GM18907 (cell line): ENCODE data around the gene PLAC8.
A peak's percentile ranks its signal among the peaks of the same experiment; 100 is the strongest.
"Not testable (repeated sequence)": the region's sequence is repeated elsewhere in the genome, so short reads cannot be mapped to it uniquely, and the experiment has no call there.

Experiments used
- ATAC-seq: cut with Tn5 transposase; IDR thresholded peaks from one replicate; pipeline ENCODE4 v1.9.1; 2021; ENCODE audit warnings: mild to moderate bottlenecking, moderate library complexity; ENCODE audit not compliant: unreplicated experiment

The PLAC8 gene

GRCh38 chr4:83114576-83114975, at the start of gene PLAC8:
Gene PLAC8, minus strand, starts transcription at chr4:83114729. Its CDS starts 6,808 bp downstream, at chr4:83107921.
- peak; percentile 59 for ATAC-seq

- no peak for ATAC-seq
Measured at GRCh38 chr4:83153417-83153816, 38.9 kb upstream of the PLAC8 start.

GRCh38 chr4:83152746-83153145, 38.2 kb upstream of the PLAC8 start:
- no peak for ATAC-seq

GRCh38 chr4:83151651-83152050, 37.1 kb upstream of the PLAC8 start:
- ATAC-seq = no peak

- no peak for ATAC-seq
Measured at GRCh38 chr4:83150653-83151330, 36.3 kb upstream of the PLAC8 start.

- ATAC-seq = no peak
Measured at GRCh38 chr4:83149865-83150652, 35.5 kb upstream of the PLAC8 start.

- no peak for ATAC-seq
Measured at GRCh38 chr4:83146841-83147240, 32.3 kb upstream of the PLAC8 start.

- not testable (repeated sequence) for ATAC-seq
Measured at GRCh38 chr4:83145776-83146175, 31.2 kb upstream of the PLAC8 start.

- no peak for ATAC-seq
Measured at GRCh38 chr4:83139514-83140156, 25.1 kb upstream of the PLAC8 start.

GRCh38 chr4:83138946-83139345, 24.4 kb upstream of the PLAC8 start:
- ATAC-seq = peak; percentile 65

- ATAC-seq = no peak
Measured at GRCh38 chr4:83132065-83132464, 17.5 kb upstream of the PLAC8 start.

- no peak for ATAC-seq
Measured at GRCh38 chr4:83129264-83129663, 14.7 kb upstream of the PLAC8 start.

GRCh38 chr4:83128240-83128929, 13.9 kb upstream of the PLAC8 start:
- ATAC-seq = no peak

- no peak for ATAC-seq
Measured at GRCh38 chr4:83125738-83126141, 11.2 kb upstream of the PLAC8 start.

GRCh38 chr4:83124111-83124780, 9.7 kb upstream of the PLAC8 start:
- ATAC-seq = peak; percentile 89

- no peak for ATAC-seq
Measured at GRCh38 chr4:83121246-83121645, 6.7 kb upstream of the PLAC8 start.

GRCh38 chr4:83118869-83119268, 4.3 kb upstream of the PLAC8 start:
- no peak for ATAC-seq

- ATAC-seq = no peak
Measured at GRCh38 chr4:83115656-83116285, 1.2 kb upstream of the PLAC8 start.

GRCh38 chr4:83115000-83115399, 471 bp upstream of the PLAC8 start:
- no peak for ATAC-seq

GRCh38 chr4:83113429-83113786, 1.1 kb downstream of the PLAC8 start:
- no peak for ATAC-seq
